Stimulated activated CD4-positive, alpha-beta T cell treated with anti-CD3 and anti-CD28 coated beads, Interleukin-1b, Interleukin-23, amount 100 ng/mL, for 48 hours (primary cell): ENCODE results near the gene LOC128125822.
"Not testable (repeated sequence)": the region's sequence is repeated elsewhere in the genome, so short reads cannot be mapped to it uniquely, and the experiment has no call there.

Experiments
- DNase-seq: peaks from one replicate; pipeline ENCODE4 v3.0.0-alpha.2; 2020

LOC128125822 gene

GRCh38 chr6:63584566-63584965, 12.3 kb downstream of the LOC128125822 start:
- no peak for DNase-seq

DNA sequence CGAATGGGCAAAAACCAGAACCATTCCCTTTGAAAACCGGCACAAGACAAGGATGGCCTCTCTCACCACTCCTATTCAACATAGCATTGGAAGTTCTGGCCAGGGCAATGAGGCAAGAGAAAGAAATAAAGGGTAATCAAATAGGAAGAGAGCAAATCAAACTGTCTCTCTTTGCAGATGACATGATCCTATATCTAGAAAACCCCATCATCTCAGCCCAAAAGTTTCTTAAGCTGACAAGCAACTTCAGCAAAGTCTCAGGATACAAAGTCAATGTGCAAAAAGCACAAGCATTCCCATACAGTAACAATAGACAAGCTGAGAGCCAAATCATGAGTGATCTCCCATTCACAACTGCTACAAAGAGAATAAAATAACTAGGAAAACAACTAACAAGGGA, 13.4 kb downstream of the LOC128125822 start:
- DNase-seq, result not testable (repeated sequence)

DNA sequence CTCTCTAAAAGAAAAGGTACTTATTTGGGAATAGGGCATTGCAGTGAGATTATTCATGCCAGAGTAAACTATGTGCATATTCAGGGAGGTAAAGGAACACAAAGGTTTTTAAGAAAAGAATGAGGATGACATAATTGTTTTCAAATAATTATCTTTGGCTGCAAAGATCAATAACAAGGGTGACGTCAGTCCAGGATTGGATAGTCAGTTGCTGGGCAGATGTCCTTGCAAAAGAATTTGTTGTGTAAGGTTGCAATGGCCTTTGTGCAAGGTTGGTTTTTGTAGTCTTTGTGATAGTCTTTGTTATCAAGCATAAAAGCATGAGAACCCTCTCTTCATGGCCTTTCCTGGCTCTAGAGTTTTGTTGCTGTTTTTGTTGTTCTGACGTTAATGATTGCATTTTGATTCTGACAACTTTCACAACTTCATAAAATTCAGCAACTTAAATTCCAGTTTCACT, 17.7 kb downstream of the LOC128125822 start:
- no peak for DNase-seq

DNA sequence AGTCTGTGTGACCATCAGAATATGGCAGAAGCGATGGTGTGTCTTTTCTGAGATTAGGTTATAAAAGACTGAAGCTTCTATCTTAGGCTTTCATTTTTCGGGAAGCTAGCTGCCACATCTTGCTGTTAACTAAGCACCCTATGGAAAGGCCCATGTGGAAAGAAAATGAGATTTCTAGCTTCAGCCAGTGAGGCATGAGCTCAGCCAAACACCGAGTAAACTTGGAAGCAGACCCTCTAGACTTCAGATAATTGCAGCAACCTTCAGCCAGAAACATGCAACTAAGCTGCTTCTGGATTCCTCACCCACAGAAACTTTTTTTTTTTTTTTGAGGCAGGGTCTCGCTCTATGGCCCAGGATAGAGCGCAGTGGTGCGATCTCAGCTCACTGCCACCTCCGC, 20.6 kb downstream of the LOC128125822 start:
- no peak for DNase-seq

GRCh38 chr6:63597141-63598048, 25.1 kb downstream of the LOC128125822 start:
- DNase-seq, result no peak

DNA sequence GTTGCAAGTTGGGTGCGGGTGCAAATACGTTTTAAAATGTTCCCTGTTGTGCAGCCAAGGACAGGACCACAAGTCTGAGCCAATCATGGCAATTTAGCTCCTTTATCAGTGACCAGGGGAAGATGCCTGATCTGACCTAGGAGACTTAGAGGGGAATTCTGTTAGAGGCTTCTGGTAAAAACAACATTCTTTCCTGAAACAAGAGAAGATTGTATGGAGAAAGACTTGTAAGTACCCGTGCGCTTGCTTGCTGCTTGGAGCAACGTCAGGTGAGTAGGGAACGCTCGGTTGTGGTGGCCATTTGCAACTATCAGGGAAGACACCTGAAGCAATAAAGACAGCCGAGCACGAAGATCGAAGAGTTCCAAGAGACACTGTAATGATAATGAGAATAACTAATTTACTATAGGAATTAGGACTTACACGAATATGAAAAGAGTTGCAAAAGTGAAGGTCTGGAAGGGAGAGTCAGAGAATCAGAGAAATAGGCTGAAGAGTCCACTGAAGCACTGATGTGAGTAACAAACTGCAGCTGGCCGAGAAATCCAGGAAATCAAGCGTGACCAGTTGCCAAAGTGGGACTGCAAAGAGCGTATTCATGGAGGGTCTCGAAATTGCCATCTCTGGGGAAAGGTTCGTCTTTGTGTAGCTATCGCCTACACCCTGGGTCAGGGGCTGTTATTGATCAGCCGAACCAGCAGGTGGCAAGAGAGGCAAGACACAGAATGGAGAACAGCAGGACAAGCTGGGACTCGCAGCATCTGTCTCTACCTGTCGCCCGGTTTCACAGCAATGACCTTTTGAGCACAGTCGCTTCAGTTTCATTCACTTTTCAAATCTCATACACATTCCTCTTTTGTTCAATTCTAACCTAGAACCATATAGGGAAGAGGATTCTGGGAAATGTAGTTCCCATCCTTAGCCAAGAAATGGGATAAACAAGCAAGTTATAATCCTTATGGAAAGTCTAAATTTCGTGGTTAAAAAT, 26.1 kb downstream of the LOC128125822 start:
- peak; percentile 78 for DNase-seq

- no peak for DNase-seq
These were observed 27.0 kb downstream of the LOC128125822 start for GRCh38 chr6:63599243-63599642.

DNA sequence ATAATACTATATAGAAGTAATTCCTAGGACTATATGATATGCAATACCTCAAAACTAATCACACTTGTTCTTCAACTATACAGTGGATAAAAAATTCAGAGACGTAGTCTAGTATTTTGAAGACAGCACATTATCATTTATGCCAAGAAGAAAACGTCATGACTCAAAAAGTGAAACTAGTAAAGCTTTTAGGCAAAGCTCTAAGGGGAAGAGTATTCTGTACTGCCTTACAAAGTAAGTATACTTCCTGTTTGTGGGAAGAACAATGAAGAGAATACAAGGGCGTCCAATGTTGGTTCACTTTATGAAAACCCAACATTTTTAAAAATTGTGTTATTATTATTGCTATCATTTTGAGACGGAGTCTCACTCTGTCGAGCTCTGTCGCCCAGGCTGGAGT, 27.9 kb downstream of the LOC128125822 start:
- no peak for DNase-seq

DNA sequence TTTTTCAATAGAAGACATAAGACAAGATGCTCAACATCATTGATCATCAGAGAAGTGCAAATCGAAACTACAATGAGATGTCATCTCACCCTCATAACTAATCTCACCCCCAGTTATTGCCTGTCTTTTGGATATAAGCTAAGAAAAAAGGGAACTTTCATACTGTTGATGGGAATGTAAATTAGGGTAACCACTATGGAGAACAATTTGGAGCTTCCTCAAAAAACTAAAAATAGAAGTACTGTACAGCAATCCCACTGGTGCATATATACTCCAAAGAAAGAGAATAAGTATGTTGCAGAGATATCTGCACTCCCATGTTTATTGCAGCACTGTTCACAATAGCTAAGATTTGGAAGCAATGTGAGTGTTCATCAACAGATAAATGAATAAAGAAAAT, 37.0 kb downstream of the LOC128125822 start:
- no peak for DNase-seq

DNA sequence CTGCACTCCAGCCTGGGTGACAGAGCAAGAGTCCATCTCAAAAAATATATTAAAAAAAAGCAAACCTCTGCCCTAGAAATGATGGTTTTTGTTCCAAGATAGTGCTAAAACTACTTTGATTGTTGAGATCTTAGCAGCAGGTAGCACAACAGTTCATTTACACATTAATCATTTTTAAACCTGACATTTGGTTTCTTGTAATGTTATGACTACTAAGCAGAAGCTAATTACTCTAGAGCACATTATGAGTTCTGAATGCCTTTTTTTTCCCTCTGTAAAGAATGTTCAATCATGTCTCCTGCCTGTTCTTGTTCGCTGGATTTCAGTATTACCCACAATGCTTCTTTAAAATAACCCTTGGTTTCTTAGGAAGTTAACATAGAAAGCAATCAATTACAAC, 38.7 kb downstream of the LOC128125822 start:
- no peak for DNase-seq

DNA sequence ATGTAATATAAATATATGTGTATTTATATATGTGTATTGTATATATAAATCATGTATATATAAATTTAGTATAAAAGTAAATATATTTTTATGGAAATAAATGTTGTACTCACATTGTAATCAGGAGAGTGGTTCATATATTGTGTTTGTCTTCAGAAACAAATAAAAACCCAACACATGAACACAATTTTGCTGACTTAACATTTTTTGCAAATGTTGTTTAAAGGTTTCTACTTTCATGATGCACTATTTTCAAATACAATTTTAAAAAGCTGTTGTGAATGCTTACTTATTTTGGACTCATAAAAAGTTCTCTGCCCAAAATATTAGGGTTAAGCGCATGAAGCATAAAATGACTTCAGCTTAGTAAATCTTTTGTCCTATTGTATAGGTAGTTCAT, 39.3 kb downstream of the LOC128125822 start:
- no peak for DNase-seq

DNA sequence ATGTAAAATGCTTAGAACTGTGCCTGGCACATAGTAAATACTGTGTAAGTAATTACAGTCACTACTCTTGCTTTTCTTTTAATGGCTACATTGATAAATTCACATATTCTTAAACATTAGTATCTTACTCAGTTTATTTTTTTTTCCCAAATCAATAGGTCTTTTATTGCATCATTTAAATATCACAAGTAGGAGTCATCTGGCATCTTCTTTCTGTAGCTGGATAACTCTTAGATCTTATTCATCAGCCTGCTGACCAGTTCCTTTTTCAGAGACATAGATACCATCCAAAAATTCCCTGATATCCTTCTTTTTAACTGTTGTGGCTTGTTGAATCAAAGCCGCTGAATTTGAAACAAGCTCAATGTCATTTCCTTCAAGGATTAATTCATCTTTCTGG, 43.3 kb downstream of the LOC128125822 start:
- no peak for DNase-seq
